HG03575 (cell line): ENCODE results near the gene NCAM2.

Experiments
- ATAC-seq: cut with Tn5 transposase; IDR thresholded peaks from one replicate; pipeline ENCODE4 v1.9.1; 2021; ENCODE audit not compliant: unreplicated experiment, insufficient number of reproducible peaks, low FRiP score; ENCODE audit errors: extremely low read depth

NCAM2 gene

DNA sequence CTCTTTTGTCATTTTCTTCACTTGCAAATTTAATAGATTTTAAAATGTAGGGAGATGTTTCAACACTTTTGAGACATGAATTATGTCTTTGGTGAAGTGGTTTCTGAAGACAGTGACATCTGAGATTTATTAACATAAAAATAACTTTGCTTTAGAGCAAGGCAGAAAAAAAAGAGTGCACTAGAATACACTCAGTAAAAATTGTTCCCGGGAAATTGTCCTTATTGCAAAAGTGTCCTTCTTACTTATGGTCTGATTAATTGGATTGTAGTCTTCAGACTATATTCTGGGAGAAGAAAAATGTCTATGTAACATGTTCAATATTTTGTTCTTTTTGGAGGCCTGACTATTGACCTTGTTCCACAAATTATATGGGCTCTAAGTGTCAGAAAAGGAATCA, 468.5 kb downstream of the NCAM2 start:
- no peak for ATAC-seq

DNA sequence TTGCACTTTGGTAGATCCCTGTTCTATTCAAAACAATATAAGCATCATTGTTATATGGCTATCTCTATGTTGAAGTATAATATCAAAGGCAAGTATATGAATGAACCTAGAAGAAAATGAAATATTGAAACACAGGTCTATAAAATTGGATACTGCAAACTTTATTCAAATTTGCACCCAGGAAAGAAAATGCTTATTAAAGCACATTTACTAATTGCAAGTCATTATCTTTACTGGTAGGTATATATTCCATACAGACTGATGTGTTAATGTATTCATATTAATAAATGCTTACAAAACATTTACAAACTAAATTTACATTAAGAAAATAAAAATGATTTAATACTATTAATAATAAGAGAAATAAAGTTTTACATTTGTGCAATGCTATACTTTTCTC, 469.8 kb downstream of the NCAM2 start:
- no peak for ATAC-seq

DNA sequence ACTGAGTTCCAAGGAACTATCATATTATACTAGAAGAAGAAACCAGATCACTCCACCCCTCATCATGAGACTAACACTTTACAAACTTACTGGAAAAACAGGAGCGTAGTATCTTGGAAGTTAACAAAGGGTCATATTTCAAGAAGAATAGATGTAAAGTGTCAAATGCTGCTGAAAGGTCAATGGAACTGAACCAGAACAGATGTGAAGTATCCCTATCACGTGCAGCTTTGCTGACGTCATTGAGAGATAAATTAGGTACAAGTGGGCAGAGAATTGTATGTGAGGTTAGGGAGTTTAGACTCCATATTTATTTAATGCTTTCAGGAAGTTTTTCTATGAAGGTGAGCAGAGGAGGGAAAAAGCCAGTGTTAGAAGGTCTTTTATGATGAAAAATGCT, 483.0 kb downstream of the NCAM2 start:
- no peak for ATAC-seq

DNA sequence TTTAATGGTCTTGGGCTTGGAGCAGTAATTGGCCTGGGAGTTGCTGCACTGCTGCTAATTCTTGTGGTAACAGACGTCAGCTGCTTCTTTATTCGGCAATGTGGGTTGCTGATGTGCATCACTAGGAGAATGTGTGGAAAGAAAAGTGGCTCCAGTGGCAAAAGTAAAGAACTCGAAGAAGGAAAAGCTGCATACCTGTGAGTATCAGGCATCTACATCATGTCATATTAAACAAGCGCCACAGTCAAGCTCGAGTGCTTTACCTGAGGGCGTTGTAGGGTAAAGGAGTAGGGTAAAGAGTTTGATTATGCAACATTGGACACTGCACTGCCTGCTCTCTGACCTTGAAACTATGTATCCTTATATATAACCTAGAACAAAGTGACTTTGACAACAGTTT, 510.6 kb downstream of the NCAM2 start:
- ATAC-seq: no peak

DNA sequence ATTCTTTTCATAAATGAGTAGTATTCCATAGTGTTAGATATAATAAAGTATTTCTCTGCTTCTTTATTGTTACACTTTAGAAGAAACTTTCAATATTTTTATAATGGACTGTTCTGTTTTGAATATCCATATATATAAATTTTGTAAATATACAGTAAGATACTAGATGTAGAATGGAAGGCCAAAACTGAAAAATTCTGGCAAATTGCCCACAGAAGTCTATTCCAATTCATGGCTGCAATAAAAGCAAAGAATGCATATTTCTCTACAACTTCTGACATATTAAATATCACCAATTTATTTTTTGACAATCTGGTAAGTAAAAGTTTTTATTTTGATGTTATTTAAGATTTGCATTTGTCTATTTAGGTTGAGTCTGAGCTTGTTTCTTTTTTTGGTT, 532.5 kb downstream of the NCAM2 start:
- ATAC-seq: no peak

DNA sequence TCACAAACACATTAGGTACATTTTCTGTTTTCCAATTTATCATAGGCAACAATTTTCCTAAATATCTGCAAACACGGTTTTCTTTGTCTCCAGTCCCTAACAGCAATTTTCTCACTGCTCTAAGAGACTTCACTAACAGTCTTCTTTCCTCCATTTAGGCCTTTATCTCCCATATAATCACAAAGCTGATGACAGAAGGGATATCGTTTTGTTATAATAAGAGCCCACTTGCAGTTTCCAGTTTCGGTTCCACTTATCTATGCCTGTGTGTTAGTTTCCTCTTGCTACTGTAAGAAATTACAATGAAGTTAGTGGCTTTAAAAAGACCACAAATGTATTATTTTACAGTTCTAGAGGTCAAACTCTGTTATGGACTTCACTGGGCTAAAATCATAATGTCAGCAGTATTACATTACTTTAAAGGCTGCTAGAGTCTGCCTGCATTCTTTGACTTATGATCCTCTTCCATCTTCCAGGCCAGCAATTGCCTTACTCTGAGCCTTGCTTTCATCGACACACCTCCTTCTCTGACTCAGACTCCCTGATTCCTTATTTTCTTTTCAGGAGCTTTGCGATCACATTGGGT, 549.3 kb downstream of the NCAM2 start:
- ATAC-seq: no peak

DNA sequence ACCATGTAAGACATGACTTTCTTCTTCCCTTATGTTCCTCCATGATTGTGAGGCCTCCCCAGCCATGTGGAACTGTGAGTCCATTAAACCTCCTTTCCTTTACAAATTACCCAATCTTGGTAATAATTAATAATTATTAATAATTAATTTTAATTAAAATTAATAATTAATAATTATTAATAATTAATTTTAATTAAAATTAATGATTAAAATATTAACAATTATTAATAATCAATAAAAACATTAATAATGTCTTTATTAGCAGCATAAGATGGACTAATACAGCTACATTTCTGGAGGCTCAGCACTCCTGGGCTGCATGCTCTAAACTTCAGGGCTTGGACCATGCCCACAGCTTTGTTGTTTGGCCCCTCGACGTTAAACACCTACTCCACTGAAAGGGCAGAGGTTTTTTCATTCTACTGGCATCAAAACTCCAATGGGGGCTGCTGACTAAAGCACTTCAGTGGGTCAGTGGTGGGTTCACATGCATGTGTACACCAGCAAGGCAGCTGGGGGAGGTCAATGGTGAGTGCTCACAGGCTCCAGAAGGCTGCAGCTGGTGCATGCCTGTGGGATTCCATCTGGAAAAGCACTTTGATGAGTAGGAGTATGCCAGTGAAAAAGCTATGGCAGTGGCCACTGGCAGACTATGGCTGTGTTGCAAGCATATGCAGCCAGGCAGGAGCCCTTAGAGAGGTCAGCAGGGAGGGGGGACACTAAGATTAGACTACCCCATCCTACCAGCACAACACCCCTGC, 561.3 kb downstream of the NCAM2 start:
- ATAC-seq: no peak
